Measurements from ENCODE around the gene UBE2O. TPM values are rescaled to one million over a fixed set of nuclear protein-coding genes. Genes with fewer than 3 reads are reported as not detected.

Gene UBE2O
- total RNA-seq, 1 experiment from 2014 or later = 68.9 TPM

DNA sequence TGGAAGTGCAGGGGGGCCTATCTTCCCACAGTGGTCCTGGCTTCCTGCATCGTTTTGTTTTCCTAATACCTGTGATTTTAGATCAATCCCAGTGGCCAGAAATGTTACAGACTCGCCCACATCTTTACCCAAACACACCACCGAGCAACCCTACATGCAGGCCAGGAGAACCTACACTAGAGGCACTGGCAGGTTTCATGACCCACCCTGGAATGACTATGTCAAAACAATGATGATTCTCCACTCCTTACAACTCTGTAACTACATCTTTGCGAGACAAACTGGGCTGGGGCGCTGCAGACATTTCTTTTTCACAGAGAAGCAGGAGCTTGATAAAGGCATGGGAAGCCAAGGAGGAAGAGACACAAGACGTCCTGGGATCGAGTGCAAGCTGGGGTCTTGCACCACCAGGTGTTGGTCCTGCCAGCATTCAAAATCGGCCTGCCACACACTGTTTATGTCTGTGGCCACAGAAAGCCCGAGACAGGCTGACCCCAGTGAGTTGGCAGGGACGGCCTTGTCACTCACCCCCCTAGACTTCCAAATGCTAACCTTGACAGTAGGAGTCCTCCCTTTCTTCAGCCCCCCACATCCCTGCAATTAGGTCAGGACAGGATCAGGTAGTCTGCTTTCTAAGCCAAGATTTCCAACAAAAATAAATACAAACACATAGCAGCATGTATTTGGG lies 32.5 kb downstream of the UBE2O start (continued):
- TF ChIP-seq ATF3 (CRISPR knock-in tag; conservative IDR thresholded peaks at IDR 0.05) = no peak
- no peak for TF ChIP-seq NR2C2 (CRISPR knock-in tag; IDR thresholded peaks at IDR 0.05)
- TF ChIP-seq TCF7 (CRISPR knock-in tag; IDR thresholded peaks at IDR 0.05; ENCODE audit: low read depth) = no peak
- no peak for TF ChIP-seq CREB1 (CRISPR knock-in tag; IDR thresholded peaks at IDR 0.05)
- TF ChIP-seq, protein P1, sequence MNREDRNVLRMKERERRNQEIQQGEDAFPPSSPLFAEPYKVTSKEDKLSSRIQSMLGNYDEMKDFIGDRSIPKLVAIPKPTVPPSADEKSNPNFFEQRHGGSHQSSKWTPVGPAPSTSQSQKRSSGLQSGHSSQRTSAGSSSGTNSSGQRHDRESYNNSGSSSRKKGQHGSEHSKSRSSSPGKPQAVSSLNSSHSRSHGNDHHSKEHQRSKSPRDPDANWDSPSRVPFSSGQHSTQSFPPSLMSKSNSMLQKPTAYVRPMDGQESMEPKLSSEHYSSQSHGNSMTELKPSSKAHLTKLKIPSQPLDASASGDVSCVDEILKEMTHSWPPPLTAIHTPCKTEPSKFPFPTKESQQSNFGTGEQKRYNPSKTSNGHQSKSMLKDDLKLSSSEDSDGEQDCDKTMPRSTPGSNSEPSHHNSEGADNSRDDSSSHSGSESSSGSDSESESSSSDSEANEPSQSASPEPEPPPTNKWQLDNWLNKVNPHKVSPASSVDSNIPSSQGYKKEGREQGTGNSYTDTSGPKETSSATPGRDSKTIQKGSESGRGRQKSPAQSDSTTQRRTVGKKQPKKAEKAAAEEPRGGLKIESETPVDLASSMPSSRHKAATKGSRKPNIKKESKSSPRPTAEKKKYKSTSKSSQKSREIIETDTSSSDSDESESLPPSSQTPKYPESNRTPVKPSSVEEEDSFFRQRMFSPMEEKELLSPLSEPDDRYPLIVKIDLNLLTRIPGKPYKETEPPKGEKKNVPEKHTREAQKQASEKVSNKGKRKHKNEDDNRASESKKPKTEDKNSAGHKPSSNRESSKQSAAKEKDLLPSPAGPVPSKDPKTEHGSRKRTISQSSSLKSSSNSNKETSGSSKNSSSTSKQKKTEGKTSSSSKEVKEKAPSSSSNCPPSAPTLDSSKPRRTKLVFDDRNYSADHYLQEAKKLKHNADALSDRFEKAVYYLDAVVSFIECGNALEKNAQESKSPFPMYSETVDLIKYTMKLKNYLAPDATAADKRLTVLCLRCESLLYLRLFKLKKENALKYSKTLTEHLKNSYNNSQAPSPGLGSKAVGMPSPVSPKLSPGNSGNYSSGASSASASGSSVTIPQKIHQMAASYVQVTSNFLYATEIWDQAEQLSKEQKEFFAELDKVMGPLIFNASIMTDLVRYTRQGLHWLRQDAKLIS (CRISPR knock-in tag; IDR thresholded peaks at IDR 0.05; ENCODE audit: borderline replicate concordance) = no peak
- no peak for TF ChIP-seq NFATC4 (CRISPR knock-in tag; IDR thresholded peaks at IDR 0.05)
- TF ChIP-seq OVOL2 (CRISPR knock-in tag; IDR thresholded peaks at IDR 0.05; ENCODE audit: borderline replicate concordance) = no peak
- TF ChIP-seq TEAD1 (CRISPR knock-in tag; IDR thresholded peaks at IDR 0.05) = no peak

GRCh38 chr17:76419576-76420260 lies 33.2 kb downstream of the UBE2O start:
- Mint-ChIP-seq H3K36me3 (peaks cover 12% of the 10 kb centered on the region; the same call in 1 of the 2 replicates), H3K9me3 (no peaks in the 10 kb centered on the region), H3K27ac (peak overlapping the region; percentile 37; the same call in 1 of the 2 replicates), H3K4me1 (peaks cover 46% of the 10 kb centered on the region), H3K4me3 (no peak overlapping the region), H3K27me3 (ENCODE audit: low read depth) (no peaks in the 10 kb centered on the region)
- ChIA-PET CTCF (interaction anchor here (0.9 to 1.2 kb wide), 3 partner anchors 9 to 22 kb away, joined by 4 read pairs; no protein-coding TSS in a partner anchor), POLR2A (no interaction called here)
- TF ChIP-seq, protein P2, sequence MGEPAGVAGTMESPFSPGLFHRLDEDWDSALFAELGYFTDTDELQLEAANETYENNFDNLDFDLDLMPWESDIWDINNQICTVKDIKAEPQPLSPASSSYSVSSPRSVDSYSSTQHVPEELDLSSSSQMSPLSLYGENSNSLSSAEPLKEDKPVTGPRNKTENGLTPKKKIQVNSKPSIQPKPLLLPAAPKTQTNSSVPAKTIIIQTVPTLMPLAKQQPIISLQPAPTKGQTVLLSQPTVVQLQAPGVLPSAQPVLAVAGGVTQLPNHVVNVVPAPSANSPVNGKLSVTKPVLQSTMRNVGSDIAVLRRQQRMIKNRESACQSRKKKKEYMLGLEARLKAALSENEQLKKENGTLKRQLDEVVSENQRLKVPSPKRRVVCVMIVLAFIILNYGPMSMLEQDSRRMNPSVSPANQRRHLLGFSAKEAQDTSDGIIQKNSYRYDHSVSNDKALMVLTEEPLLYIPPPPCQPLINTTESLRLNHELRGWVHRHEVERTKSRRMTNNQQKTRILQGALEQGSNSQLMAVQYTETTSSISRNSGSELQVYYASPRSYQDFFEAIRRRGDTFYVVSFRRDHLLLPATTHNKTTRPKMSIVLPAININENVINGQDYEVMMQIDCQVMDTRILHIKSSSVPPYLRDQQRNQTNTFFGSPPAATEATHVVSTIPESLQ (CRISPR knock-in tag; IDR thresholded peaks at IDR 0.05) = no peak
- TF ChIP-seq TEAD4 (CRISPR knock-in tag; IDR thresholded peaks at IDR 0.05) = no peak
- no peak for TF ChIP-seq CREM (CRISPR knock-in tag; IDR thresholded peaks at IDR 0.05)
- no peak for TF ChIP-seq RELA (CRISPR knock-in tag; IDR thresholded peaks at IDR 0.05; ENCODE audit: borderline replicate concordance)
- no peak for TF ChIP-seq FOXP4 (CRISPR knock-in tag; IDR thresholded peaks at IDR 0.05)
- TF ChIP-seq TCF7 (CRISPR knock-in tag; IDR thresholded peaks at IDR 0.05; ENCODE audit: low read depth) = no peak
- TF ChIP-seq JAZF1 (CRISPR knock-in tag; IDR thresholded peaks at IDR 0.05) = no peak
- ATAC-seq (no peak), DNase-seq (ENCODE audit: low spot score) (no peak)
